DMS79 (cell line): ENCODE data around the gene ZNF892.
"Not testable (repeated sequence)": the region's sequence is repeated elsewhere in the genome, so short reads cannot be mapped to it uniquely, and the experiment has no call there.

ENCODE experiments used
- DNase-seq: peaks from one replicate; lab custom pipeline; 2025; lab: John Stamatoyannopoulos, UW

Gene ZNF892

GRCh38 chr2:95207111-95207961, at the start of gene ZNF892:
Gene ZNF892, plus strand, starts transcription at chr2:95207521. Its CDS starts 295 bp downstream, at chr2:95207816.
- peak; percentile 89 for DNase-seq

GRCh38 chr2:95158441-95158840, 48.9 kb upstream of the ZNF892 start:
- no peak for DNase-seq

GRCh38 chr2:95158891-95159619, 48.3 kb upstream of the ZNF892 start:
- peak; percentile 6 for DNase-seq

GRCh38 chr2:95159690-95160449, 47.5 kb upstream of the ZNF892 start, which contains the start of gene ZNF514:
Gene ZNF514, minus strand, starts transcription at chr2:95159848. Its CDS starts 6,595 bp downstream, at chr2:95153253.
- DNase-seq, result peak; percentile 27

- no peak for DNase-seq
Observed at GRCh38 chr2:95165030-95165370, 42.3 kb upstream of the ZNF892 start.

- DNase-seq, result peak; percentile 93
Observed at GRCh38 chr2:95165371-95166064, 41.8 kb upstream of the ZNF892 start, which contains the start of gene ZNF2. Gene ZNF2, plus strand, starts transcription at chr2:95165809. Its CDS starts 10,418 bp downstream, at chr2:95176227.

- peak; percentile 0 for DNase-seq
Observed at GRCh38 chr2:95166065-95166763, 41.1 kb upstream of the ZNF892 start.

- DNase-seq, result no peak
Observed at GRCh38 chr2:95171902-95172301, 35.4 kb upstream of the ZNF892 start.

- DNase-seq, result no peak
Observed at GRCh38 chr2:95174031-95174542, 33.2 kb upstream of the ZNF892 start.

- DNase-seq, result no peak
Observed at GRCh38 chr2:95179451-95179850, 27.9 kb upstream of the ZNF892 start.

- no peak for DNase-seq
Observed at GRCh38 chr2:95181774-95182173, 25.5 kb upstream of the ZNF892 start.

GRCh38 chr2:95185197-95185596, 22.1 kb upstream of the ZNF892 start:
- DNase-seq, result no peak

GRCh38 chr2:95185973-95186372, 21.3 kb upstream of the ZNF892 start:
- no peak for DNase-seq

GRCh38 chr2:95192956-95193355, 14.4 kb upstream of the ZNF892 start:
- not testable (repeated sequence) for DNase-seq

GRCh38 chr2:95203911-95204310, 3.4 kb upstream of the ZNF892 start:
- DNase-seq, result no peak

- DNase-seq, result no peak
Observed at GRCh38 chr2:95204396-95204795, 2.9 kb upstream of the ZNF892 start.

- DNase-seq, result no peak
Observed at GRCh38 chr2:95206096-95206495, 1.2 kb upstream of the ZNF892 start.

GRCh38 chr2:95208106-95208505, 785 bp downstream of the ZNF892 start:
- DNase-seq, result no peak

- DNase-seq, result no peak
Observed at GRCh38 chr2:95215018-95215612, 7.8 kb downstream of the ZNF892 start.

- no peak for DNase-seq
Observed at GRCh38 chr2:95220449-95220848, 13.1 kb downstream of the ZNF892 start.
